Body of pancreas (tissue), 4 donors: Measurements from ENCODE around the gene KRTAP5-10.
"Not testable (repeated sequence)": the region's sequence is repeated elsewhere in the genome, so short reads cannot be mapped to it uniquely, and the experiment has no call there.

Experiments
- POLR2A ChIP-seq, 3 donors: fragments of 450-650 bp; IDR thresholded peaks; one replicate each; pipeline ENCODE4 v1.6.1; 2016; ENCODE audit warnings: antibody characterized with exemption in 3 of 3, mild to moderate bottlenecking in 2 of 3
- TF ChIP-seq, protein P1 (sequence below), 7 experiments: fragments of 450-650 bp in 4 of 7; fragments of 200-600 bp in 3 of 7; sonication (generic) in 3 of 7; IDR thresholded peaks; one replicate each; pipeline ENCODE4 v1.5.1; 2016 to 2019; ENCODE audit warnings: antibody characterized with exemption in 7 of 7

DNA sequence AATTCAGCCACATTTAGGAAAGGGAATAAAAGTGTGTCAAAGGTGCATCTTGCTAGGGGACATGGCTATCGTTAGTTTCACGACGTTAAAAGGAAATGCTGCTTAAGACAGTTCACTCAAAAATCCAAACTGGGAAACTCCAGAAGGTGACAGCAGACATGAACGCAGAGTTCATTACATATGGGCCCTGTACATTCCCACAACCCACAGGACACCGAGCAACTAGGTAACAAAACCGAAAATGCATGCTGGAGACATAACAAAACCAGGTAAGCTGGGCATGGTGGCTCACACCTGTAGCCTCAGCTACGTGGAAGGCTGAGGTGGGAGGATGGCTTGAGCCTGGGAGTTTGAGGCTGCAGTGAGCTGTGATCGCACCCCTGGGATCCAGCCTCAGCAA, 2.3 kb downstream of the KRTAP5-10 start:
- TF ChIP-seq, protein P1, sequence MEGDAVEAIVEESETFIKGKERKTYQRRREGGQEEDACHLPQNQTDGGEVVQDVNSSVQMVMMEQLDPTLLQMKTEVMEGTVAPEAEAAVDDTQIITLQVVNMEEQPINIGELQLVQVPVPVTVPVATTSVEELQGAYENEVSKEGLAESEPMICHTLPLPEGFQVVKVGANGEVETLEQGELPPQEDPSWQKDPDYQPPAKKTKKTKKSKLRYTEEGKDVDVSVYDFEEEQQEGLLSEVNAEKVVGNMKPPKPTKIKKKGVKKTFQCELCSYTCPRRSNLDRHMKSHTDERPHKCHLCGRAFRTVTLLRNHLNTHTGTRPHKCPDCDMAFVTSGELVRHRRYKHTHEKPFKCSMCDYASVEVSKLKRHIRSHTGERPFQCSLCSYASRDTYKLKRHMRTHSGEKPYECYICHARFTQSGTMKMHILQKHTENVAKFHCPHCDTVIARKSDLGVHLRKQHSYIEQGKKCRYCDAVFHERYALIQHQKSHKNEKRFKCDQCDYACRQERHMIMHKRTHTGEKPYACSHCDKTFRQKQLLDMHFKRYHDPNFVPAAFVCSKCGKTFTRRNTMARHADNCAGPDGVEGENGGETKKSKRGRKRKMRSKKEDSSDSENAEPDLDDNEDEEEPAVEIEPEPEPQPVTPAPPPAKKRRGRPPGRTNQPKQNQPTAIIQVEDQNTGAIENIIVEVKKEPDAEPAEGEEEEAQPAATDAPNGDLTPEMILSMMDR (IDR thresholded peaks at IDR 0.05): not testable (repeated sequence)
- not testable (repeated sequence) for TF ChIP-seq POLR2A (IDR thresholded peaks at IDR 0.05)
